GM12872 (cell line): ENCODE measurements around the gene FDXACB1.

Source experiments
- CTCF ChIP-seq: IDR thresholded peaks from 3 replicates; pipeline ENCODE4 v1.5.1; 2011; ENCODE audit warnings: low read depth, mild to moderate bottlenecking, low read length, moderate library complexity; ENCODE audit not compliant: insufficient read depth

The FDXACB1 gene

GRCh38 chr11:111913031-111913861 lies 34.3 kb upstream of the FDXACB1 start:
- TF ChIP-seq CTCF: no peak

GRCh38 chr11:111912535-111912934 lies 33.6 kb upstream of the FDXACB1 start, which contains the start of gene HSPB2:
Gene HSPB2, plus strand, starts transcription at chr11:111912734. Its CDS starts 96 bp downstream, at chr11:111912830.
- TF ChIP-seq CTCF: no peak

GRCh38 chr11:111911563-111912401 lies 32.8 kb upstream of the FDXACB1 start, which contains the start of gene CRYAB:
Gene CRYAB, minus strand, starts transcription at chr11:111911770. Its CDS starts 46 bp downstream, at chr11:111911724.
- no peak for TF ChIP-seq CTCF

- TF ChIP-seq CTCF: no peak
These were observed 32.0 kb upstream of the FDXACB1 start for GRCh38 chr11:111910676-111911562.

- no peak for TF ChIP-seq CTCF
These were observed 30.4 kb upstream of the FDXACB1 start for GRCh38 chr11:111909378-111909777.

GRCh38 chr11:111908639-111909305 lies 29.8 kb upstream of the FDXACB1 start:
- TF ChIP-seq CTCF: no peak
